A673 (cell line): ENCODE data around the gene TRPM2. TPM values are rescaled to one million over a fixed set of nuclear protein-coding genes. Genes with fewer than 3 reads are reported as not detected.
"Not testable (repeated sequence)": the region's sequence is repeated elsewhere in the genome, so short reads cannot be mapped to it uniquely, and the experiment has no call there.

Source experiments
- BruUV-seq: library from RNA; stranded (reverse); fragments of 400-500 nt; replicated peaks from 2 replicates; lab custom pipeline; 2021; lab: Mats Ljungman, UMichigan
- CTCF ChIA-PET: fragments of 300-600 bp; sonication (Branson Sonifier 250); formaldehyde crosslinking; loops from one replicate; lab custom pipeline; 2022; ENCODE audit warnings: antibody characterized with exemption; lab: Charles Lee
- POLR2A ChIA-PET: fragments of 300-600 bp; sonication (Branson Sonifier 250); formaldehyde crosslinking; loops from one replicate; lab custom pipeline; 2022; ENCODE audit warnings: antibody characterized with exemption; ENCODE audit not compliant: low non-redundant PET; lab: Charles Lee
- DNase-seq: peaks from one replicate; pipeline ENCODE4 v3.0.0-alpha.2; 2015; ENCODE audit warnings: low spot score
- H3K27ac ChIP-seq: fragments of 200-600 bp; sonication (generic); 2 replicates; pipeline ENCODE4 v1.5.1; 2016; ENCODE audit warnings: mixed run types, low read depth, mild to moderate bottlenecking, mixed read lengths, antibody characterized with exemption, low read length; ENCODE audit not compliant: poor library complexity, severe bottlenecking
- H3K27me3 ChIP-seq: fragments of 200-600 bp; sonication (generic); replicated peaks from 2 replicates; pipeline ENCODE4 v1.6.1; 2017; ENCODE audit warnings: mixed run types, low read depth, mild to moderate bottlenecking, mixed read lengths, antibody characterized with exemption, low read length; ENCODE audit not compliant: insufficient read depth, poor library complexity
- H3K36me3 ChIP-seq: fragments of 200-600 bp; sonication (generic); 2 replicates; pipeline ENCODE4 v1.6.1; 2016; ENCODE audit warnings: mixed run types, mild to moderate bottlenecking, mixed read lengths, antibody characterized with exemption, low read length; ENCODE audit not compliant: insufficient read depth, poor library complexity, severe bottlenecking
- H3K4me1 ChIP-seq: fragments of 200-600 bp; sonication (generic); 2 replicates; pipeline ENCODE4 v1.6.1; 2017; ENCODE audit warnings: mixed run types, mild to moderate bottlenecking, mixed read lengths, antibody characterized with exemption, low read length; ENCODE audit not compliant: insufficient read depth, poor library complexity, severe bottlenecking
- H3K4me3 ChIP-seq: fragments of 200-600 bp; sonication (generic); 2 replicates; pipeline ENCODE4 v1.5.1; 2016; ENCODE audit warnings: low read depth, mixed run types, mild to moderate bottlenecking, mixed read lengths, low read length; ENCODE audit not compliant: poor library complexity, severe bottlenecking
- H3K9me3 ChIP-seq: fragments of 200-600 bp; sonication (generic); 2 replicates; pipeline ENCODE4 v1.6.1; 2016; ENCODE audit warnings: mixed run types, low read depth, mild to moderate bottlenecking, mixed read lengths, antibody characterized with exemption, low read length; ENCODE audit not compliant: poor library complexity, severe bottlenecking
- CTCF ChIP-seq: fragments of 300-800, 200-600 bp; sonication (generic); conservative IDR thresholded peaks from 2 replicates; pipeline ENCODE4 v1.5.1; 2017; ENCODE audit warnings: low read depth, mild to moderate bottlenecking, antibody characterized with exemption, low read length, moderate library complexity, mixed read lengths
- EZH2 ChIP-seq: fragments of 200-600 bp; sonication (generic); IDR thresholded peaks from 2 replicates; pipeline ENCODE4 v1.6.1; 2017; ENCODE audit warnings: borderline replicate concordance, low read depth, mild to moderate bottlenecking, mixed read lengths, antibody characterized with exemption, low read length; ENCODE audit not compliant: poor library complexity, severe bottlenecking
- intact Hi-C: fragments of 100-400 bp; cut with micrococcal nuclease; formaldehyde crosslinking; loops from one replicate; pipeline ENCODE4 v1.10.0; 2022; ENCODE audit not compliant: unreplicated experiment
- total RNA-seq: library from RNA; stranded (reverse); gene quantifications from 2 replicates; pipeline ENCODE4 v1.2.3, GENCODE V29; 2021

TRPM2 gene
- total RNA-seq, 1 experiment from 2014 or later = 0.21 TPM

GRCh38 chr21:44360159-44360558, 6.7 kb downstream of the TRPM2 start:
- BruUV-seq = no TSS peak

GRCh38 chr21:44361903-44362302, 8.5 kb downstream of the TRPM2 start:
- intact Hi-C loops, DNase-seq, H3K36me3 ChIP-seq, CTCF ChIA-PET, H3K4me3 ChIP-seq, H3K9me3 ChIP-seq, H3K27me3 ChIP-seq, H3K27ac ChIP-seq, H3K4me1 ChIP-seq, BruUV-seq, POLR2A ChIA-PET: not testable (repeated sequence)

More at GRCh38 chr21:44360159-44360558, 6.7 kb downstream of the TRPM2 start:
- ChIA-PET POLR2A (no interaction called here), CTCF (no interaction called here)
- DNase-seq = no peak
- TF ChIP-seq EZH2 (no peak), CTCF (no peak)
- no peak overlapping the region for H3K4me3 ChIP-seq
- no peaks in the 10 kb centered on the region for H3K9me3 ChIP-seq
- peaks cover 8% of the 10 kb centered on the region for H3K4me1 ChIP-seq
- no peak overlapping the region for H3K27ac ChIP-seq
- no peaks in the 10 kb centered on the region for H3K27me3 ChIP-seq
- H3K36me3 ChIP-seq = no peaks in the 10 kb centered on the region
- intact Hi-C loops = no loop called here

- H3K4me1 ChIP-seq = no peaks in the 10 kb centered on the region
- no peak for TF ChIP-seq EZH2
- no peak for TF ChIP-seq CTCF
- no peaks in the 10 kb centered on the region for H3K9me3 ChIP-seq
- POLR2A ChIA-PET = no interaction called here
- no peak for DNase-seq
- BruUV-seq = no TSS peak
- H3K27ac ChIP-seq = no peak overlapping the region
- H3K27me3 ChIP-seq = no peaks in the 10 kb centered on the region
- CTCF ChIA-PET = no interaction called here
- no peak overlapping the region for H3K4me3 ChIP-seq
- H3K36me3 ChIP-seq = no peaks in the 10 kb centered on the region
- intact Hi-C loops = no loop called here
These were observed 9.9 kb downstream of the TRPM2 start for GRCh38 chr21:44363278-44363677.
